ENCODE results near the gene DSCAM.

DSCAM gene

DNA sequence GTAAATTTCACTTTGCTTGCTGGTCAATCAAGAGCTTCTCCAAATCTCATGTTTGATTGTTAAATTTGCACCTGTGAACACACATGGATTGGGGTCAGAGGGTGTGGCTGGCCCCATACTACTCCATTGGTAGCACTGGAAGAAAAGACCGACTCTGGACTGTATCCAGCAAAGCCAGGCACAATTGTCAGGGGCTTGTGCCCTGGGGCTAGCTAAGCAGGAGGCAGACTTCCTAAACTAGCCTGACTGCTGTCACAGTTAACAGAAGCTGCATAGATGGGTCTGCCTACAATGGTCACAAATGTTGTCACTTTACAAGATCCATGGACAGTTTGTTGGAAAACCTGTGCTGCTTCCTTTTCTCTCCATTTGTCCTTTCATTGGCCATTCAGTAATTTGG is 421.0 kb downstream of the DSCAM start:
- no peak for DNase-seq

GRCh38 chr21:40422896-40423635 is 423.9 kb downstream of the DSCAM start:
- no peak for DNase-seq

DNA sequence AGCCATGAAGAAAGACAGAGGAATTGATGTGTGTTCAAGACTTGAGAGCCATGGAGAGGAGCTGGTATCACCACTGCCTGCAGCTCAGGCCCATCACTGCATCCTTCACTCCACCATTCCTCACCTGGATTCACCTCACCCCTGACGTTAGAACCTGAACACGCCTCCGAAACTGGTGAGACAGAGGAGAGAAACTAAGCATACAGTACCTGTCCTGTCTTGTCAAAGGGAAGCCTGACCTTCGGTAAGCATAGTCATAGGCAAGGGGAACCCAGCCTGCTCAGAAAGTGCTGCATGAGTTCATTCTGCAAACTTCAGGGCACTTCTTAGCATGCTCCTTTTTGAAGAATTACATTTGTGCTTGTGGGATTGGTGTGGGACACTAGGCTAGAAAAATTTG is 425.8 kb downstream of the DSCAM start:
- DNase-seq: no peak

- DNase-seq: no peak
Observed at GRCh38 chr21:40416572-40416971, 430.4 kb downstream of the DSCAM start.

DNA sequence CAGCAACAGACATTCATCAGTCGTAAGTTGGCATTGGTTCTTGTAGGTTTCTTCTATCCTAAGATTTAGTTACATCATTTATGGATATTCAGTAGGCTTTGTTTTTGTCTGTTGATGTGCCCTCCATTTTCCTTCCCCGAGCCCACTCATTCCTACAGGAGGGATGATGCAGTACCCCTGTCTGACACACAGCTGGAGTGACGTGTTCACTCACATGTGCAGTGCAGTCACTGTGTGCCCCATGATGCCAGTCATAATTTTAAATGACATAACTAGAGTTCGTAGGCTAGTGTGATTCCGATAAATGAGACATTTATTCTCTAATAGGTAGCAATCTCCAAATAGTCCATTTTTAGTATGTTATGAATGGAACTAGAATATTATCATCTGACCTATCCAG is 438.4 kb downstream of the DSCAM start:
- no peak for DNase-seq

DNA sequence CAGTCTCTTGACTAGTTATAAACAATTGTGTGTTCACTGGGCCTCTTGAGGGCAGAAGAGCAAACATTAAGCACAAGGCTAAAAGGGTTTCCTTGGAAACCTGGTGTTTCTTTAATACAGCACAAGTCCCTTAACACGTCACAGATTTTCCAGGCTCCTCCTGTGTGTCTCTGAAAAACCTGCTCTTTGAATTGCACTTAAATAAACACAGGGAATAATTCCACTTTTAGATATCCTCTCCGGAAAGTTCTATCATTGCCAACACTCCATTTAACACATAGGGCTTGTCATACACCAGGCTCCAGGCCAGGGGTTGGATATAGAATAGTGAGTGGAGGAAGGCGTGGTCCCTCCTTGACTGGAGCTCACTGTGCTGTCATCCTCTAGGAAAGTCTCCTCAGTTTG is 442.6 kb downstream of the DSCAM start:
- no peak for DNase-seq

DNA sequence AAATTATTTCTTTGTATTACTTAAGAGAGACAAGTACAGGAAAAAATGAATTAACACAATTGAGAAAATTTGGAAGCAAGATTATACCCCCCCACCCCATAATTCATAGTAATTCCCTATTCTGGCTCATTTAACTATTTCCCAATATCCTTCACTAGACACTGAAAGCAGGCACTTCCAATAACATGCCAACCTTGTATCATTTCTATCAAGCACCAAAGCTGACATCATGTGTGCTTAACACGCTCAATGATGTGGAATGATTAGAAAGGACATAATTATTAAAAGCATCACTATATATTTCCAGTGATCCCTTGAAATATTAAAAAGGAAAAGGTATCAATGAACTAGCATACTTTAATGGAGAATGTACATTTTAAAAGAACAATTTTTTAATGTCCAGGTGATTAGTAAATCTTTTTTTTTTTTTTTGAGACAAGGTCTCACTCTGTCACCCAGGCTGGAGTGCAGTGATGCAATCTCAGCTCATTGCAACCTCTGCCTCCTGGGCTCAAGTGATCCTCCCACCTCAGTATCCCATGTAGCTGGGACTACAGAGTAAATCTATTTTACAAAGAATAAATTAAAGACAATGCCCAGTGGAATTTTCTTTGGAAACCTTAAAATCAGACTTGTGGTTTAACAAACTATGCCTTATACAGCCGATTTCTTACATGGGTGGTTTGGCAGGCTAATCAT is 443.9 kb downstream of the DSCAM start:
- DNase-seq: no peak

DNA sequence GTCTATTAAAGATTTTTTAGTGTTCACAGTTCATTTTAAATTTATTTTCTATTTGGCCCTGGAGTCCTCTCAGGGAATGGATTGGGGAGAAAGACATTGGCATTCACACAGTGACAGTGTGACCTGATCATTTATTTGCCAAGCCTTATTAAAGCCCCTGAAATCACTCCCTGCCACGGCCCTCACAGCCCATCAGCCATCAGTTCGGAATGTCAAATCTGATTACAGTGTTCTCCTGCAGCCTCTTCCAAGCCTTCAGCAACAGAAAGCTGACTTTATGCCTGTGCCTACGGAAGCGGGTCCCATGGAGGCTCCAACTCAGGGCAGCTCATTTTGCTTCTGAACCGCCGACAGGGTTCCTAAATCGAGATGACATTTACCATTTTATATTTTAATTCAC is 451.2 kb downstream of the DSCAM start:
- no peak for DNase-seq

DNA sequence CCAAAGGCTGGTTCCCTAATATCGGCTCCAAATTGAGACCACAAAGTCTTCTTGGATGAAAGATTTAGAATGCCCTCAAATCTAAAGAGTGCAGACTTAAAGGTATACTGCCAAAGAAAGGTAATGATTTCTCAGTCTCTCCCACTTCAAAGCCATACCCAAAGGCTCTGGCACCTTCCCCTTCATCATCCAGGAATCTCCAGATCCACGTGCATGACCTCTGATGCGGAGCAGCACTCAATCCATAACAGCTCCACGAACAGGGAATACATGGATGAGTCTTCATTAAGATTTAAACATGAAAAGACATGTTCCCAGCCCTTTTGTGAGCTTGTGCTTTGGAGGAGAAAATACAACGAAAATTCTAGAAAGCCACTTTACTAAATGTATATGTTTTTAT is 453.9 kb downstream of the DSCAM start:
- DNase-seq: no peak

- no peak for DNase-seq
Observed at GRCh38 chr21:40388046-40388445, 458.9 kb downstream of the DSCAM start.

DNA sequence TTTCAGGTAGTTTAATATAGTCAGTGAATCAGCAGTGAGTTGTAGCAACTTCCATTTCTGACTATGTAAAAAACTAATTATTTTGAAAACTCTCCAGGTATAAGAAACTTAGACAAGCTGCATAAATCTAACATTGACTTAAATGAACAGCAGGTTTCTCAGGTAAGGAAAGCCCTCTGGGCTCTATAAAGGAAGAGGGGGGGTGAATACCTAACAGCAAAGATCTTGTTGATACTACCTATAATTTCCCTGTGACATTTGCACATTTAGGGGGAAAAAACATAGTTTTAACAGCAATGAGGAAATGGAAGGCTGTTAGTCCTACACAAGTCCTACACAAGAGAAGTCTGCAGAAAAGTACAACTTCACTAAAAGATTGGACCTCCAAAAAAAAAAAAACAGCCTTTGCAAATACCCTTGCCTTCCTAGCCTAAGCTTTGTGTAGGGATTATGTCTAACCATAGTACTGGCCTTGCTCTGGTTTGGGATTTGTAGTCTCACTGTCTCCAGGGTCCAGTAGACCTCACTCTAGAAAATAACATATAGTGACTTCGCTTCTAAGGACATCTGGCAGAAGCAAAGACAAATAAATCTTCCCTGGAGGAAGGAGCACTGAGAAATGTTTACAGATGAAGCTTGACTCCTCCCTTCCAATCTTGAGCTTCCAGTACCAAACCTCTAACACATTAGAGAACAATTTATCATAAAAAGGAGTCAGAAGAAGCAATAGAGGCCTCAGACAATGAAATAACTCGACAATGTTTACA is 459.8 kb downstream of the DSCAM start:
- no peak for DNase-seq

DNA sequence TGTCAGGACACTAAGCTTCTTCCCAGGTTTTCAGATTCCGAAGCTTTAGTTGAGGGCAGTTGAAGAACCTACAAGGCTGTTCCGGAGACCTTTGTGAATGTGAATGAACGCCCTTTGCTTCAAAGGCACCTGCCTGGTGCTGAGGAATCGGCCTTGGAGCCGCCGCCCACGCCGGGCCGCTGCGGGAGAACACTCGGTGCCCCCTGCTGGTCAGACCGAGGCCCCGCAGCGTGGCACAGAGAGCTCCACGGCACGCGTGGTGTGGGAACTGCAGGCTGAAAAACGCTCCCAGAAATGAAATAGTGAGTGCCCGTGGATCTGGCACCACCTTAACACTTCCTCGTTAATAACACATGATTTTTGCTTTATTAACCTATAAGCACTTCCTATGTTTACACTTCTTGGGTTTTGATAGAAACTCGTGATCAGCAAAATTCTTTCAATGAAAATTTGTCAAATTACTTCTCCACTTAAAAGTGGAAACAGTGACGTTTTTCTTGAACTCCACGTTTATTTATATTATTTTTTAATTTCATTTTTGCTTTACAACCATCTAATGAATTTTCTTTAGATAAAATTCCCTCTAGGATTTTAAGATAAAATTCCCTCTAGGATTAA is 460.6 kb downstream of the DSCAM start:
- no peak for DNase-seq

DNA sequence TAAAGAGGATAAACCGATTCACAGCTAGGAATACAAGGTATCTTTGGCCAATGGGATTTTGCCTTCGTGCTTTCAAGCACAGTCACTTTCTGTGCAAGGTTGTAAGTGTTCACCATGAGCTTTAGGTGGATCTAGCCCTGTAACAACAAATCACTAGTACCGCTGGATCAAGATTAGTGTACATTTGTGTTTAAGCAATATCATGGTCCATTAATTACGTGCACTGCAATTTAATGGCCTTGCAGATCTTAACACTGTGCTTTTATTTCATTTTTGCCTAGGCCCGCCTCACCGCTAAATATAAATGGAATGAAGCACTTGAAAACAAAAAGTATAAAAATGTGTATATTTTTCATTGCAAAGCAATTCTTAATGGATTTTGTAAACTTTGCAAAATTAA is 461.1 kb downstream of the DSCAM start:
- no peak for DNase-seq

DNA sequence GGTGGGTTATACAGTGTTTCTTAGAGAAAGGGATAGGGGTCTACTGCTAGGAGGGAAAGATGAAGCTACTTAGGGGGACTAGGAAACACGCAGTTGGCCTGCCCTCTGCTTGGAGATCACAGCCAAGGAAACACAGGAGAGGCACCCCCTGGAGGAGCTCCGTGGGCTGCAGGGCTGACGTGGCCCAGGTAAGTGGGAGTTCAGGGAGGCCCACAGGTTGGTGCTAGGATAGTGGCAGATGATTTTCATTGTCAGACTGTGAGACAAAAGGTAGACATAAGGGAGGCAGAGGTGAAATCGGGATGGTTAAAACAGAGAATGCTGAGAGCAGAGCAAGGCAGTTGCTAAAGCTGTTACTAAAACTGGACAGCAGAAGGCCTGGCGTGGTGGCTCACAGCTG is 463.0 kb downstream of the DSCAM start:
- DNase-seq: no peak

GRCh38 chr21:40381111-40381510 is 465.8 kb downstream of the DSCAM start:
- no peak for DNase-seq

DNA sequence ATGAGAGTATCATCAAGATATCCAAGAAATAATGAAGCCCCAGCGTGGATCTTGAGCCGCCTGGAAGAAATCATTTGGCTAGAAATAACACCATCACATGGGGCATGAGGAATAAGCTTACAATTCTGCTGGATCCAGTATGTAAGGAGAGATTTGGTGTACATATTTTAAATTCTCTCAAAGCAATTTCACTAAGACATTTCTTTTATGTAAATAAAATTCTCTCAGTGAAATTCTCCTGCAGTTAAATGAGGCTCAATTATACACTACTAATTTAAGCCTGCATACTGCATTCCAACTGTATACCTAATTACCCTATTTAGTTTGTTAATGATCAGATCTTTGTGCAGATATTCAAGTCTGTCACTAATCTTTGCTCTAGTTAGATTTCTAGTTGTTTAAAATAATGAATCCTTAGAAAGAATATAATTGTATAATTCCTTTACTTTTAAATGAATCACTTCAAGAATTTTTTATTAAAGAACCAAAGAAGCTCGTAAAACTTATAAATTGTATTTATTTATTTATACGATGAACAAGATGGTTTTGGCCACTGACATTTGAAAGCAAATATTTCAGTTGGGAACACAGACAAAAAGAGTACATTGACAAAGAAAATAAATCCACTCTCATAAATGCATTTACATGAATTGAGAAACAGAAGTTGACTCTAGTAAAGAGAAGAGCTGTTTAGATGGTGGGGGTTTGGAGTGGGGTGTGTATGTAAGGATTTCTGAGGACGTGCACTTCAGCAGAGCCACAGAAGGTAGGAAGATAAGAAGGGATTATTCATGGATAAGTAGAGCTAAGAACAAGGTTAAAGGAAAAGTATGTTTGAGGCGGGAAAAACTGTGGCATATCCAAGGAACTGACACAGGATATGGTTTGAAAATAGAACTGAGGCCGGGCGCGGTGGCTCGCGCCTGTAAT is 466.8 kb downstream of the DSCAM start:
- DNase-seq: no peak

GRCh38 chr21:40377135-40377534 is 469.8 kb downstream of the DSCAM start:
- DNase-seq: no peak

DNA sequence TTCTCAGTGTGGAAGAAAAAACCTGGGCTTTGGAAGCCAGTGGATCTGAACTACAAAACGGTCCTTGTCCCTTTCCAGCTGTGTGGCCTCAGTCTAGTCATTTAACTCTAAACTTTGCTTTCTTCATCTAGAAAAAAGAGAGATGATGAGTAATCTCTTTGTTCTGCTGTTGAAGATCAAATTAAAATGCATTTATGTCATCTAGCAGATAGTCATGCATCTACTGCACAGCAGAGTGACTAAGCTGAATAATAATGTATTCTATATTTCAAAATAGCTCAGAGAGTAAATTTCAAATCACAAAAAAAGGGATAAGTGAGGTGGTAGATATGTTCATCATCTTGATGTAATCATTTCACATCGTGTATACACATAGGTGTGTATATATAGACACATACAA is 473.2 kb downstream of the DSCAM start:
- DNase-seq: no peak

DNA sequence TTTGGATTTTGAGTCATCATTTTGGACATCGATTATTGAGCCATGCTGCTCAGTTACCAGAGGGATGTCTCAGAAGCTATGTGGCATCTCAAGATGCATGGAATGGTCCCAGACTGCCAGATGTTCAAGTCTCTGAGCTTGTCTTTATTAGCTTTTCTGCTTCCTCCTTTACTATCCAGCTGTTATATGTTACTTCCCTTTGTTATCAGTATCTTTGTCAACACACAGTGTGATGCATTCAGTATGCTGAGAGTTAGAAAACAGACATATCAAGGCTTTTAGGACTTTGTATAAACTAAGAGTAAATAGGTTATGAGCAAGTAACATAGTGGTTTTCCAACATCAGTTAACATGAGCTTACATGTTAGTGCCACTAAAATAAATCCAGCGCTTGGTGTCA is 474.5 kb downstream of the DSCAM start:
- DNase-seq: no peak

- DNase-seq: no peak
Observed at GRCh38 chr21:40371329-40371728, 475.6 kb downstream of the DSCAM start.

DNA sequence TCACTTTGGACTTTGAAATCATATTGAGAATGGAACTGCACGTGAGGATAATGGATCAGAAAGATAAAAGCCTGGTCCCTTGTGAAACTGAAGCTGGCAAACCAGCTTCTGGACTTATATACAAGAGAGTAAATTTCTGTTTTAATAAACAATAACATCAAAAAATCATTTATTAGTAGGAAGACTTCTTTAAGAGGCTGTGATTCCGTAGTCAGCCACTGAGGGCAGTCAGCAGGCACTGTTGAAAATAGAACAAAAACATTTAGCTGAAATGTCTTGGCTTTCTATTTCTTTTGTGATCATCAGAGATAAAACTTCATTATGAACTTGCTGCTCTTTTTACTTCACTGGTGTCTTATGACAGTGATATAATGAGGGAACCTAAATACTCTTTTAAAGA is 490.3 kb downstream of the DSCAM start:
- DNase-seq: no peak

GRCh38 chr21:40355076-40355475 is 491.9 kb downstream of the DSCAM start:
- DNase-seq: no peak
